HG02642 (cell line): ENCODE measurements around the gene RBM39.
"Not testable (repeated sequence)": the region's sequence is repeated elsewhere in the genome, so short reads cannot be mapped to it uniquely, and the experiment has no call there.

Experiments
- ATAC-seq: cut with Tn5 transposase; IDR thresholded peaks from one replicate; pipeline ENCODE4 v1.9.1; 2021; ENCODE audit warnings: mild to moderate bottlenecking; ENCODE audit not compliant: unreplicated experiment, poor library complexity

The RBM39 gene

GRCh38 chr20:35757098-35757705 lies 15.1 kb upstream of the RBM39 start:
- no peak for ATAC-seq

GRCh38 chr20:35756404-35756803 lies 14.3 kb upstream of the RBM39 start:
- no peak for ATAC-seq

- no peak for ATAC-seq
Observed at GRCh38 chr20:35750611-35751010, 8.6 kb upstream of the RBM39 start.

GRCh38 chr20:35744492-35744841 lies 2.4 kb upstream of the RBM39 start:
- not testable (repeated sequence) for ATAC-seq

- ATAC-seq: no peak
Observed at GRCh38 chr20:35743693-35744491, 1.8 kb upstream of the RBM39 start.

GRCh38 chr20:35742741-35743523 lies 872 bp upstream of the RBM39 start:
- no peak for ATAC-seq

GRCh38 chr20:35739294-35740163 lies 2.5 kb downstream of the RBM39 start:
- ATAC-seq: no peak

GRCh38 chr20:35738410-35739179 lies 3.5 kb downstream of the RBM39 start:
- ATAC-seq: no peak

- ATAC-seq: no peak
Observed at GRCh38 chr20:35737865-35738333, 4.2 kb downstream of the RBM39 start.

GRCh38 chr20:35735826-35736470 lies 6.1 kb downstream of the RBM39 start:
- no peak for ATAC-seq

- no peak for ATAC-seq
Observed at GRCh38 chr20:35734777-35735649, 7.0 kb downstream of the RBM39 start.

- no peak for ATAC-seq
Observed at GRCh38 chr20:35734374-35734773, 7.7 kb downstream of the RBM39 start.

- ATAC-seq: no peak
Observed at GRCh38 chr20:35732644-35732982, 9.4 kb downstream of the RBM39 start.

- no peak for ATAC-seq
Observed at GRCh38 chr20:35731862-35732643, 10.0 kb downstream of the RBM39 start.

- ATAC-seq: no peak
Observed at GRCh38 chr20:35731469-35731788, 10.6 kb downstream of the RBM39 start.

GRCh38 chr20:35730583-35731468 lies 11.2 kb downstream of the RBM39 start:
- no peak for ATAC-seq
